Activated naive CD4-positive, alpha-beta T cell treated with anti-CD3 and anti-CD28 coated beads, Interleukin-2, amount 50 U/mL, for 72 hours (primary cell): ENCODE data around the gene KNOP1. TPM values are rescaled to one million over a fixed set of nuclear protein-coding genes. Genes with fewer than 3 reads are reported as not detected.

Source experiments
- ATAC-seq, 2 donors: fragments of 150-1000 bp; cut with Tn5 transposase; 2 replicates each; pipeline ENCODE4 v1.10.0; 2021; ENCODE audit warnings: mild to moderate bottlenecking in 2 of 2, moderate library complexity in 2 of 2
- DNase-seq, 2 donors: peaks; one replicate each; pipeline ENCODE4 v3.0.0; 2021 to 2022; ENCODE audit warnings: low spot score in 2 of 2
- H3K27ac Mint-ChIP-seq, 2 donors: one replicate each; pipeline ENCODE4 v1.8.0; 2022; ENCODE audit warnings: mild to moderate bottlenecking in 2 of 2, mixed read lengths in 2 of 2
- H3K36me3 Mint-ChIP-seq, 2 donors: one replicate each; pipeline ENCODE4 v1.8.0; 2022; ENCODE audit warnings: mixed read lengths in 2 of 2
- H3K9me3 Mint-ChIP-seq, 2 donors: one replicate each; pipeline ENCODE4 v1.8.0; 2022; ENCODE audit warnings: mixed read lengths in 2 of 2
- total RNA-seq, 2 donors: library from RNA; stranded (reverse); gene quantifications; one replicate each; pipeline ENCODE4 v1.2.3, GENCODE V29; 2022

KNOP1 gene
- total RNA-seq, 2 donors from 2014 or later: 18.7 to 23.6 TPM

DNA sequence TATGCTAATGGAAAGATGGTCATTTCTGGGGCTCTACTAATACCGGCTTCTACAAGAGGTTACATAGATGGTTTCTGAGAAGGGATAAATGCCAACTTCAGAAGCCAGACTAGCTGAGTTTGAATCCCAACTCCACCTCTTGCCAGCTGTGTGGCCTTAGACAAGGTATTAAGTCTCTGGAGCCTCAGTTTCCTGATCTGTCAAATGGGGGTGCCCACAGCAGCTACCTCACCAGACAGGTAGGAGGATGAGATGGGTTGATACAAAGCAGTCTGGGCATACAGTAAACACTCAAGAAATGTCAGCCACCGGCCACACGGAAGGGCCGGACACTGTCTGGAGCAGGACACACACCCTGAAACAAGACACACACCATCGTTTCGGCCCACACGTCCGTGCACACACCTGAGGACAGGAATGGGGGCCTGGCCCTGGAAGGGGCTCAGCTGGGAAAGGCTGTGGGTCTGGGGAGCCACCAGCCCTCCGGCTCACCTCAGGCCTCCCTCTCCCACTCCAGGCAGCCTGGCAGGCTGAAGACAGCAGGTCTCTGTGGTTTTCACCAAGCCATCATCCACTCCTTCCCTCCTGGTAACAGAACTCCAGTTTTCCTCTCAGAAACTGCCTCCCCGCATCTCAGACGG is 5.5 kb downstream of the KNOP1 start:
- ATAC-seq (no peak), DNase-seq (no peak)
- Mint-ChIP-seq H3K9me3 (no peaks in the 10 kb centered on the region), H3K36me3 (peaks cover 26 to 34% of the 10 kb centered on the region in 2 donors), H3K27ac (no peak overlapping the region)

- peaks cover 21 to 30% of the 10 kb centered on the region in 2 donors for H3K36me3 Mint-ChIP-seq
- ATAC-seq: no peak
- no peaks in the 10 kb centered on the region for H3K9me3 Mint-ChIP-seq
- H3K27ac Mint-ChIP-seq: peak overlapping the region in 1 of 2 donors; percentile 82
- no peak for DNase-seq
These were observed 6.4 kb downstream of the KNOP1 start for GRCh38 chr16:19711643-19712042.

DNA sequence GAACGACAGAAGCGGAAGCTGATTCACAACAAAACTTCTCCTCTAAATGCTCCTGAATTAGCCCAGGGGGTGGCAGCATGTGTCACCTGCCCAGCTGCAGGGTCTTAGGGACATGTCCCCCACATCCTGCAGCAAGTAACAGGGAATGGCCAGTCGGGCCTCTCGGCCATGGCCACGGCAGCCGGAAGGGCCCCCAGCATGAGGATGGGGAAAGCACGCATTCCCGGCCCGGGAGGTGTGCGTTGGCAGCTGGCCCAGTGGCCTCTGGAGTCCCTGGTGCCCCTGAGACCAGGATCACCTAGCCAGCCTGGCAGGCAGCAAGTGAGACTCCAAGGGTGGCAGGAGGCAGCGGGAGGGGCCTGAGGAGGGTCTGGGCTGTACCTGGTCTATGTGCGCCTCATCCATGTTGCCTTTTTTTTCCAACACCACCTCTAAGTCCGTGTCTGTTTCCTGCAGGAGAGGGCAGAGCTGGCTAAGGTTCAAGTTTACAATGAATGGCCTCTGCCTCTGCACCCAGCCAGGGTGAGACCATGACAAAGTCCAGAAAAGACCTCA is 7.0 kb downstream of the KNOP1 start:
- ATAC-seq: no peak
- DNase-seq: no peak
- Mint-ChIP-seq H3K27ac (peak overlapping the region in 1 of 2 donors; percentile 82), H3K9me3 (no peaks in the 10 kb centered on the region), H3K36me3 (peaks cover 21 to 31% of the 10 kb centered on the region in 2 donors)

- Mint-ChIP-seq H3K36me3 (peaks cover 21 to 38% of the 10 kb centered on the region in 2 donors), H3K27ac (peak overlapping the region in 1 of 2 donors; percentile 86), H3K9me3 (no peaks in the 10 kb centered on the region)
- DNase-seq (no peak), ATAC-seq (no peak)
These were observed 7.7 kb downstream of the KNOP1 start for GRCh38 chr16:19710191-19710908.

- ATAC-seq: no peak
- no peaks in the 10 kb centered on the region for H3K9me3 Mint-ChIP-seq
- H3K36me3 Mint-ChIP-seq: peaks cover 24 to 41% of the 10 kb centered on the region in 2 donors
- peak overlapping the region in 1 of 2 donors; percentile 86 for H3K27ac Mint-ChIP-seq
- no peak for DNase-seq
These were observed 8.5 kb downstream of the KNOP1 start for GRCh38 chr16:19709381-19710136.

- ATAC-seq: no peak
- H3K9me3 Mint-ChIP-seq: no peaks in the 10 kb centered on the region
- H3K27ac Mint-ChIP-seq: no peak overlapping the region
- H3K36me3 Mint-ChIP-seq: peaks cover 18 to 45% of the 10 kb centered on the region in 2 donors
- no peak for DNase-seq
These were observed 9.5 kb downstream of the KNOP1 start for GRCh38 chr16:19708296-19709205.

- peak overlapping the region in 1 of 2 donors; percentile 55 for H3K27ac Mint-ChIP-seq
- H3K9me3 Mint-ChIP-seq: no peaks in the 10 kb centered on the region
- no peak for ATAC-seq
- H3K36me3 Mint-ChIP-seq: peaks cover 18 to 52% of the 10 kb centered on the region in 2 donors
- no peak for DNase-seq
These were observed 10.3 kb downstream of the KNOP1 start for GRCh38 chr16:19707569-19708295.

DNA sequence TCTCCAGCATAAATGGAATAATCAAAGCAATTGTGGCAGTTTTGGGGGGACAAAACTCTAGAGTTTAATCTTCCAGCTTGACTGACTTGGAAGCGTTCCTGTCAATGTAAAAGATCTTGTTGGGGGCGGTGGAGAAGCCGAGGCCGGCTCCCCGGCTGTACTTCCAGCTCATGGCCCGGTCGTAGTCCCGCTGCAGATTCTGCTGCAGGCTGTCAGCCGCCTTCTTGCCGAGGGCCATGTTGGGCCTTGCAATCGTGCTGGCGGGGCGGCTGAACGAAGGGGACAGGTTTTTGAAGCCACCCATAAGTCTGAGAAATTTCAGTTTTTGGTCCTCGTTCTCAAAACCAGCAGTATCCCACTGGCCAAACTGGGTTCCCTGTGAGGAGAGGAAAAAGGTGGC is 11.2 kb downstream of the KNOP1 start:
- H3K9me3 Mint-ChIP-seq: no peaks in the 10 kb centered on the region
- peaks cover 18 to 50% of the 10 kb centered on the region in 2 donors for H3K36me3 Mint-ChIP-seq
- no peak for DNase-seq
- H3K27ac Mint-ChIP-seq: no peak overlapping the region
- no peak for ATAC-seq

- Mint-ChIP-seq H3K9me3 (no peaks in the 10 kb centered on the region), H3K27ac (peak overlapping the region in 1 of 2 donors; percentile 66), H3K36me3 (peaks cover 18 to 52% of the 10 kb centered on the region in 2 donors)
- no peak for ATAC-seq
- no peak for DNase-seq
These were observed 12.2 kb downstream of the KNOP1 start for GRCh38 chr16:19705843-19706242.

DNA sequence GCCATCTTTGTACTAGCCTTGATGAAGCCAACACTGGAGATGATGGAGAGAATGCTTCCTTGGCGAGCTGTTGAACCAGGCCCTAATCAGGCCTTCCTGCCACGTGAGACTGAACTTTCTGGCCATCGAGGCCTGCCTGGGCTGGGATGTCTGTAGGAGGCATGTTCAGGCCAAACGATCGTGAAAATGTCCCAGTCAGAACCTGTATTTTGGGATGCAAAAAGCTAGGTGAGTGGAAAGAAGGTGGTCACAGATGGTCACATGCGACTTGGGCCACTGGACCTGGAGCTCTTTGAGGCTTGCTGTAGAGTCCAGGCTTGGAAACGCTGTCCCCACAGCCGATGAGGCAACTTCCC is 12.9 kb downstream of the KNOP1 start:
- DNase-seq (no peak), ATAC-seq (no peak)
- H3K27ac Mint-ChIP-seq: peak overlapping the region in 1 of 2 donors; percentile 66
- peaks cover 22 to 59% of the 10 kb centered on the region in 2 donors for H3K36me3 Mint-ChIP-seq
- H3K9me3 Mint-ChIP-seq: no peaks in the 10 kb centered on the region

DNA sequence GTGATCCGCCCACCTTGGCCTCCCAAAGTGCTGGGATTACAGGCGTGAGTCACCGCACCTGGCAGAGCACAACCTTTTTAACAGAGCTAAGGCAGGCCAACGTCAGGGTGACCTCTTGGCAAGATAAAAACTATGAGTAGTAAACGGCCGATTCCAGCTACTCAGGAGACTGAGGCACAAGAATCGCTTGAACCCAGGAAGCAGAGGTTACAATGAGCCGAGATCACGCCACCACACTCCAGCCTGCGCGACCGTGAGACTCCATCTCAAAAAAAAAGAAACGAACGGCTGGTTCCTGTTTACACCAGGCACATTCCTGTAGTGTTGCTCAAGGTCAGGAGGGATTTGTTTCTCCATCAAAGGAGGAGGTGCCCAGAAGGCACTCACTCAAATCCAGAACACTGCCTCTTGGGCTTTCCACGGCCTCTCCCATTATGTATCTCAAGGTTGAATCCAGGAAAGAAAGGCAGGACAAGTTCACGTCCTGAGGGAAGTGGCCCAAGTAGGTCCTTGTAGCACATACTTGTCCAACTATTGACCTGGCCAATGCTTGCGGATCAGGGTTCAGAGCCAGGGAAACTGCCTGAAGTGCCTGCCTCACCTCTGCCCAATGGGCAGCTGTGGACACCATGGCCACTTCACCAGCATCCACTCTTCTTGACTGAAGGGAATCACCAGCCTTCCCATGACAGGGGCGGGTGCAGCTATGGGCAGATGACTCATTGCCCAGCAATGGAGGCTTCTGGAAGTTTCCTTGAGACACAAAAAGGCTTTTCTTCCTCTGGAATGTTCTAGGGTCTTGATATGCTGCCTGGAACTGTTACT is 13.5 kb downstream of the KNOP1 start:
- no peak for ATAC-seq
- Mint-ChIP-seq H3K27ac (peak overlapping the region in 1 of 2 donors; percentile 66), H3K36me3 (peaks cover 21 to 56% of the 10 kb centered on the region in 2 donors), H3K9me3 (no peaks in the 10 kb centered on the region)
- no peak for DNase-seq

- peaks cover 25 to 53% of the 10 kb centered on the region in 2 donors for H3K36me3 Mint-ChIP-seq
- H3K27ac Mint-ChIP-seq: peak overlapping the region in 1 of 2 donors; percentile 29
- DNase-seq (no peak), ATAC-seq (no peak)
- no peaks in the 10 kb centered on the region for H3K9me3 Mint-ChIP-seq
These were observed 14.7 kb downstream of the KNOP1 start for GRCh38 chr16:19703172-19703889.

DNA sequence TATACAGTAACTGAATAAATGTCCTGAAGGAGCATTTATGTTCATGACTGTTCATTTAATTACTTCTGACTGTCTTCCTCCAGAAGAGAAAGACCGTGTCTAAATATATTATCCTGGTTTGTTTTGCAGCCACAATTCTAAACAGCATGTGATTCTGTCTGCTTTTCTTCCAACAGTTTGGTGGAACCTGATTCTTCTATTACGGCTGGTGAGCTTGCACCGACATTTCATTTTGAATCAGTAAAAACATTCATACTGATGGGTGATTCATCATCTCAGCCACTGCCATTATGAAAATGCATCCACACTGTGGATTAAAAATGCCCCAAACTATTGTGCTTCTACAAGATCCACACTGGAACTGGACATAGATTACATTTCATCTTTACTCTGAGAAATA is 16.9 kb downstream of the KNOP1 start:
- peak; percentile 19 to 63 for ATAC-seq
- DNase-seq: no peak
- peak overlapping the region in 1 of 2 donors; percentile 36 for H3K27ac Mint-ChIP-seq
- no peaks in the 10 kb centered on the region for H3K9me3 Mint-ChIP-seq
- H3K36me3 Mint-ChIP-seq: peaks cover 28 to 65% of the 10 kb centered on the region in 2 donors

GRCh38 chr16:19700319-19700781 is 17.7 kb downstream of the KNOP1 start:
- ATAC-seq (no peak), DNase-seq (no peak)
- Mint-ChIP-seq H3K27ac (peak overlapping the region; percentile 44 to 64), H3K36me3 (peaks cover 28 to 58% of the 10 kb centered on the region in 2 donors), H3K9me3 (no peaks in the 10 kb centered on the region)
